HCT116 (cell line): ENCODE measurements around the gene STAMBP. TPM values are rescaled to one million over a fixed set of nuclear protein-coding genes. Genes with fewer than 3 reads are reported as not detected.

Experiments
- ATAC-seq: fragments of 200-7000 bp; cut with Tn5 transposase; 2 replicates; pipeline ENCODE4 v1.9.1; 2020; ENCODE audit warnings: mild to moderate bottlenecking, moderate library complexity
- BruUV-seq: library from RNA; stranded (reverse); fragments of 400-500 nt; replicated peaks from 2 replicates; lab custom pipeline; 2021; lab: Mats Ljungman, UMichigan
- CTCF ChIA-PET: fragments of 300-600 bp; sonication (Branson Sonifier 250); formaldehyde crosslinking; loops from one replicate; lab custom pipeline; 2021; ENCODE audit warnings: antibody characterized with exemption; lab: Charles Lee
- POLR2A ChIA-PET: fragments of 300-600, 350-600 bp; sonication (Branson Sonifier 250); formaldehyde crosslinking; loops from one replicate; lab custom pipeline; 2021; ENCODE audit warnings: antibody characterized with exemption; lab: Charles Lee
- RAD21 ChIA-PET, 2 experiments: fragments of 300-600 bp; sonication (Branson Sonifier 250); formaldehyde crosslinking; loops; one replicate each; lab custom pipeline; 2023; ENCODE audit warnings: low total read pairs in 2 of 2; ENCODE audit not compliant: uncharacterized antibody in 2 of 2, unreplicated experiment in 2 of 2, low non-redundant PET in 1 of 2; lab: Charles Lee
- DNase-seq: peaks from one replicate; pipeline ENCODE4 v3.0.0-alpha.2; 2010; ENCODE audit warnings: low read depth, low spot score
- H2AFZ ChIP-seq: fragments of 200-600 bp; shearing (Covaris generic), sonication (generic); 2 replicates; pipeline ENCODE4 v1.6.1; 2017; ENCODE audit warnings: low read depth, mixed run types, mixed read lengths, antibody characterized with exemption, low read length; ENCODE audit not compliant: poor library complexity, severe bottlenecking
- H3K27ac ChIP-seq: 2 replicates; pipeline ENCODE4 v1.5.1; 2012; ENCODE audit warnings: low read depth, low read length
- H3K27me3 ChIP-seq: fragments of 200-600 bp; sonication (generic); 2 replicates; pipeline ENCODE4 v1.6.1; 2016; ENCODE audit warnings: mixed run types, low read length, mixed read lengths; ENCODE audit not compliant: insufficient read depth
- H3K36me3 ChIP-seq, 2 experiments: fragments of 200-500 bp in 1 of 2; fragments of 200-600 bp in 1 of 2; sonication (Bioruptor generic) in 1 of 2; sonication (generic) in 1 of 2; 2 replicates each; pipeline versions ENCODE4 v1.5.1 to v1.6.1; 2014 to 2016; ENCODE audit warnings: low read length in 2 of 2, inconsistent platforms in 1 of 2, mixed read lengths in 1 of 2, mixed run types in 1 of 2; ENCODE audit not compliant: insufficient read depth in 2 of 2, control insufficient read depth in 1 of 2
- H3K4me1 ChIP-seq, 2 experiments: fragments of 200-600 bp in 1 of 2; sonication (generic) in 1 of 2; 2 replicates each; pipeline versions ENCODE4 v1.5.1 to v1.6.1; 2012 to 2017; ENCODE audit warnings: low read length in 2 of 2, inconsistent platforms in 1 of 2, mild to moderate bottlenecking in 1 of 2, mixed read lengths in 1 of 2, mixed run types in 1 of 2, moderate library complexity in 1 of 2; ENCODE audit not compliant: insufficient read depth in 2 of 2, control insufficient read depth in 1 of 2
- H3K4me2 ChIP-seq: fragments of 200-600 bp; sonication (generic); 2 replicates; pipeline ENCODE4 v1.6.1; 2017; ENCODE audit warnings: mixed run types, low read length, mixed read lengths
- H3K4me3 ChIP-seq, 2 experiments: fragments of 200-600 bp in 1 of 2; sonication (generic) in 1 of 2; replicated peaks in 1 of 2; 2 replicates each; pipeline ENCODE4 v1.5.1; 2011 to 2016; ENCODE audit warnings: low read length in 2 of 2, control low read depth in 1 of 2, low read depth in 1 of 2, mild to moderate bottlenecking in 1 of 2, mixed read lengths in 1 of 2, mixed run types in 1 of 2
- H3K79me2 ChIP-seq: fragments of 200-600 bp; sonication (generic); 2 replicates; pipeline ENCODE4 v1.6.1; 2017; ENCODE audit warnings: mild to moderate bottlenecking, mixed run types, low read length, moderate library complexity, mixed read lengths; ENCODE audit not compliant: insufficient read depth
- H3K9ac ChIP-seq: fragments of 200-600 bp; sonication (generic); 2 replicates; pipeline ENCODE4 v1.6.1; 2016; ENCODE audit warnings: low read length, mixed read lengths
- H3K9me2 ChIP-seq: fragments of 200-600 bp; sonication (generic), shearing (Covaris generic); 2 replicates; pipeline ENCODE4 v1.6.1; 2017; ENCODE audit warnings: mixed run types, mild to moderate bottlenecking, moderate library complexity; ENCODE audit not compliant: insufficient read depth
- H3K9me3 ChIP-seq, 2 experiments: fragments of 200-500 bp in 1 of 2; fragments of 200-600 bp in 1 of 2; sonication (Bioruptor generic) in 1 of 2; sonication (generic) in 1 of 2; 2 replicates each; pipeline ENCODE4 v1.6.1; 2014 to 2017; ENCODE audit warnings: low read length in 2 of 2, mixed read lengths in 2 of 2, inconsistent platforms in 1 of 2, low read depth in 1 of 2, mild to moderate bottlenecking in 1 of 2, mixed run types in 1 of 2, moderate library complexity in 1 of 2; ENCODE audit not compliant: control insufficient read depth in 1 of 2, insufficient read depth in 1 of 2
- H4K20me1 ChIP-seq: fragments of 200-600 bp; sonication (generic), shearing (Covaris generic); 2 replicates; pipeline ENCODE4 v1.6.1; 2017; ENCODE audit warnings: mixed run types, mild to moderate bottlenecking, moderate library complexity; ENCODE audit not compliant: insufficient read depth
- CBX3 ChIP-seq: IDR thresholded peaks from 2 replicates; pipeline ENCODE4 v1.6.1; 2012; ENCODE audit warnings: low read depth
- CEBPB ChIP-seq: IDR thresholded peaks from 2 replicates; pipeline ENCODE4 v1.6.1; 2012; ENCODE audit warnings: low read depth
- CTCF ChIP-seq, 3 experiments: fragments of 200-600 bp in 1 of 3; sonication (generic) in 1 of 3; IDR thresholded peaks in 2 of 3; conservative IDR thresholded peaks in 1 of 3; 2 replicates each; pipeline ENCODE4 v1.5.1; 2012 to 2017; ENCODE audit warnings: low read depth in 2 of 3, low read length in 2 of 3, antibody characterized with exemption in 1 of 3, borderline replicate concordance in 1 of 3, control low read depth in 1 of 3, mild to moderate bottlenecking in 1 of 3, mixed read lengths in 1 of 3, mixed run types in 1 of 3, moderate library complexity in 1 of 3; ENCODE audit not compliant: insufficient read depth in 1 of 3
- EGR1 ChIP-seq: IDR thresholded peaks from 2 replicates; pipeline ENCODE4 v1.6.1; 2012; ENCODE audit warnings: low read depth
- ELF1 ChIP-seq: IDR thresholded peaks from 2 replicates; pipeline ENCODE4 v1.6.1; 2012; ENCODE audit warnings: low read depth, borderline replicate concordance
- EZH2 ChIP-seq: fragments of 200-600 bp; sonication (generic); IDR thresholded peaks from 2 replicates; pipeline ENCODE4 v1.6.1; 2017; ENCODE audit warnings: antibody characterized with exemption, mixed run types
- EZH2phosphoT487 ChIP-seq: fragments of 200-600 bp; IDR thresholded peaks from 2 replicates; pipeline ENCODE4 v1.6.1; 2018; ENCODE audit warnings: antibody characterized with exemption, borderline replicate concordance
- FOSL1 ChIP-seq: IDR thresholded peaks from 2 replicates; pipeline ENCODE4 v1.6.1; 2012; ENCODE audit warnings: low read depth
- JUND ChIP-seq: IDR thresholded peaks from 2 replicates; pipeline ENCODE4 v1.6.1; 2012
- MAX ChIP-seq: IDR thresholded peaks from 2 replicates; pipeline ENCODE4 v1.6.1; 2012
- POLR2A ChIP-seq: IDR thresholded peaks from 2 replicates; pipeline ENCODE4 v1.7.0; 2011; ENCODE audit warnings: borderline replicate concordance; ENCODE audit not compliant: insufficient read depth, insufficient read length; ENCODE audit errors: extremely low read depth
- POLR2AphosphoS5 ChIP-seq: IDR thresholded peaks from 2 replicates; pipeline ENCODE4 v1.6.1; 2011; ENCODE audit warnings: mild to moderate bottlenecking, low read depth, low read length, moderate library complexity
- SP1 ChIP-seq: IDR thresholded peaks from 2 replicates; pipeline ENCODE4 v1.6.1; 2012; ENCODE audit warnings: low read depth
- SRF ChIP-seq: IDR thresholded peaks from 2 replicates; pipeline ENCODE4 v1.6.1; 2012; ENCODE audit warnings: low read depth
- TCF7L2 ChIP-seq: IDR thresholded peaks from 2 replicates; pipeline ENCODE4 v1.7.0; 2011; ENCODE audit warnings: borderline replicate concordance, inconsistent platforms; ENCODE audit not compliant: insufficient read depth, insufficient read length; ENCODE audit errors: extremely low read depth
- ZBTB33 ChIP-seq: IDR thresholded peaks from 2 replicates; pipeline ENCODE4 v1.6.1; 2011; ENCODE audit warnings: mild to moderate bottlenecking, low read length, moderate library complexity; ENCODE audit not compliant: insufficient replicate concordance; ENCODE audit errors: extremely low read depth
- ZFX ChIP-seq: fragments of 450-650 bp; IDR thresholded peaks from 2 replicates; pipeline ENCODE4 v1.6.1; 2017
- ZNF274 ChIP-seq: fragments of 200-500 bp; sonication (Bioruptor generic); IDR thresholded peaks from 2 replicates; pipeline ENCODE4 v1.6.1; 2014; ENCODE audit warnings: mild to moderate bottlenecking, low read depth, low read length, inconsistent platforms
- intact Hi-C: fragments of 100-400 bp; cut with micrococcal nuclease; formaldehyde crosslinking; loops from 2 replicates; pipeline ENCODE4 v1.10.0; 2022
- total RNA-seq: library from RNA; stranded (reverse); gene quantifications from one replicate; pipeline ENCODE4 v1.2.1, GENCODE V29; 2021; ENCODE audit not compliant: unreplicated experiment
- TF ChIP-seq, protein P1 (sequence below): IDR thresholded peaks from 2 replicates; pipeline ENCODE4 v1.6.1; 2012; ENCODE audit warnings: low read depth

The STAMBP gene
- total RNA-seq, 1 experiment from 2014 or later = 45.2 TPM

DNA sequence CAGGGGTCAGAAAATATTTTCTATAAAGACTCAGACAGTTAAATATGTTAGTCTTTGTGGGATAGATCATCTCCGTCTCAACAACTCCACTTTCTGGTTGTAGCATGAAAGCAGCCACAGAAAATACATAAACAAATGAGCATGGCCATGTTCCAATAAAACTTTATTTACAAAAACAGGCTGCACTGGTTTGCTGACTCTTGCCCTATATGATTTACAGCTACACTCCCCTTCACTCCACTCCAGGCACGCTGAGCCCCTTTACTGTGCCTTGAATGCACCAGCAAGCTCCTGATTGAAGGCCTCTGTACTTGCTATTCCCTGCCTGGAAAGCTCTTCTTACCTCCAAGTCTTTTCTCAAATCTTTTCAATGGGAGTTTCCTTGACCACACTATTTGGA is 5.8 kb upstream of the STAMBP start:
- Histone ChIP-seq H3K36me3 (no peaks in the 10 kb centered on the region), H4K20me1 (no peaks in the 10 kb centered on the region), H3K9me3 (no peaks in the 10 kb centered on the region), H3K27me3 (no peaks in the 10 kb centered on the region), H3K4me2 (no peak overlapping the region), H3K9ac (no peak overlapping the region), H3K4me3 (no peak overlapping the region), H3K79me2 (no peaks in the 10 kb centered on the region), H3K4me1 (peaks cover 3% of the 10 kb centered on the region in 2 experiments; a peak in 2 of 4 replicates), H3K9me2 (no peaks in the 10 kb centered on the region), H3K27ac (no peak overlapping the region), H2AFZ (no peak overlapping the region)
- ChIA-PET POLR2A (no interaction called here), RAD21 (no interaction called here), CTCF (interaction anchor here (1.5 to 2.5 kb wide), 2 partner anchors 326 to 328 kb away, joined by 6 to 19 read pairs; no protein-coding TSS in a partner anchor)
- no peak for DNase-seq
- TF ChIP-seq CBX3 = no peak
- no peak for TF ChIP-seq ZNF274
- TF ChIP-seq ELF1 = no peak
- TF ChIP-seq CTCF (IDR thresholded peaks at IDR 0.05 in 2 of 3, conservative IDR thresholded peaks at IDR 0.05 in 1 of 3; ENCODE audit: borderline replicate concordance in 1 of 3, insufficient read depth in 1 of 3, low read depth in 2 of 3, low read length in 2 of 3) = no peak
- TF ChIP-seq EZH2phosphoT487 = no peak
- TF ChIP-seq, protein P1, sequence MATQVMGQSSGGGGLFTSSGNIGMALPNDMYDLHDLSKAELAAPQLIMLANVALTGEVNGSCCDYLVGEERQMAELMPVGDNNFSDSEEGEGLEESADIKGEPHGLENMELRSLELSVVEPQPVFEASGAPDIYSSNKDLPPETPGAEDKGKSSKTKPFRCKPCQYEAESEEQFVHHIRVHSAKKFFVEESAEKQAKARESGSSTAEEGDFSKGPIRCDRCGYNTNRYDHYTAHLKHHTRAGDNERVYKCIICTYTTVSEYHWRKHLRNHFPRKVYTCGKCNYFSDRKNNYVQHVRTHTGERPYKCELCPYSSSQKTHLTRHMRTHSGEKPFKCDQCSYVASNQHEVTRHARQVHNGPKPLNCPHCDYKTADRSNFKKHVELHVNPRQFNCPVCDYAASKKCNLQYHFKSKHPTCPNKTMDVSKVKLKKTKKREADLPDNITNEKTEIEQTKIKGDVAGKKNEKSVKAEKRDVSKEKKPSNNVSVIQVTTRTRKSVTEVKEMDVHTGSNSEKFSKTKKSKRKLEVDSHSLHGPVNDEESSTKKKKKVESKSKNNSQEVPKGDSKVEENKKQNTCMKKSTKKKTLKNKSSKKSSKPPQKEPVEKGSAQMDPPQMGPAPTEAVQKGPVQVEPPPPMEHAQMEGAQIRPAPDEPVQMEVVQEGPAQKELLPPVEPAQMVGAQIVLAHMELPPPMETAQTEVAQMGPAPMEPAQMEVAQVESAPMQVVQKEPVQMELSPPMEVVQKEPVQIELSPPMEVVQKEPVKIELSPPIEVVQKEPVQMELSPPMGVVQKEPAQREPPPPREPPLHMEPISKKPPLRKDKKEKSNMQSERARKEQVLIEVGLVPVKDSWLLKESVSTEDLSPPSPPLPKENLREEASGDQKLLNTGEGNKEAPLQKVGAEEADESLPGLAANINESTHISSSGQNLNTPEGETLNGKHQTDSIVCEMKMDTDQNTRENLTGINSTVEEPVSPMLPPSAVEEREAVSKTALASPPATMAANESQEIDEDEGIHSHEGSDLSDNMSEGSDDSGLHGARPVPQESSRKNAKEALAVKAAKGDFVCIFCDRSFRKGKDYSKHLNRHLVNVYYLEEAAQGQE = no peak
- no peak for TF ChIP-seq TCF7L2
- no peak for TF ChIP-seq EGR1
- no peak for TF ChIP-seq SP1
- no peak for TF ChIP-seq CEBPB
- TF ChIP-seq MAX = no peak
- TF ChIP-seq POLR2AphosphoS5 = no peak
- TF ChIP-seq SRF = no peak
- TF ChIP-seq ZFX = no peak
- TF ChIP-seq POLR2A = no peak
- no peak for TF ChIP-seq JUND
- TF ChIP-seq FOSL1 = no peak
- TF ChIP-seq EZH2 = no peak
- TF ChIP-seq ZBTB33 = no peak
- intact Hi-C loops = no loop called here
- no TSS peak for BruUV-seq
- no peak for ATAC-seq
